ENCODE data around the gene SSR4.

DNA sequence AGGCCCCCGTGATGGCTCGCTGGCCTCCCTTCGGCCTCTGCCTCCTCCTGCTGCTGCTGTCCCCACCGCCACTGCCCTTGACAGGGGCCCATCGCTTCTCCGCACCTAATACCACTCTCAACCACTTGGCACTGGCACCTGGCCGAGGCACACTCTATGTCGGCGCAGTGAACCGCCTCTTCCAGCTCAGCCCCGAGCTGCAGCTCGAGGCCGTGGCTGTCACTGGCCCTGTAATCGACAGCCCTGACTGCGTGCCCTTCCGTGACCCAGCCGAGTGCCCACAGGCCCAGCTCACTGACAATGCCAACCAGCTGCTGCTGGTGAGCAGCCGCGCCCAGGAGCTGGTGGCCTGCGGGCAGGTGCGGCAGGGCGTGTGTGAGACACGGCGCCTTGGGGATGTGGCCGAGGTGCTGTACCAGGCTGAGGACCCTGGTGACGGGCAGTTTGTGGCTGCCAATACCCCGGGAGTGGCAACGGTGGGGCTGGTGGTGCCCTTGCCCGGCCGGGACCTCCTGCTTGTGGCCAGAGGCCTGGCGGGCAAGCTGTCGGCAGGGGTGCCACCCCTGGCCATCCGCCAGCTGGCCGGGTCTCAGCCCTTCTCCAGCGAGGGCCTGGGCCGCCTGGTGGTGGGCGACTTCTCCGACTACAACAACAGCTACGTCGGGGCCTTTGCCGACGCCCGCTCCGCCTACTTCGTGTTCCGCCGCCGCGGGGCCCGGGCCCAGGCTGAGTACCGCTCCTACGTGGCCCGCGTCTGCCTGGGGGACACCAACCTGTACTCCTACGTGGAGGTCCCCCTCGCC, 27.4 kb upstream of the SSR4 start:
- TF ChIP-seq, protein P1, sequence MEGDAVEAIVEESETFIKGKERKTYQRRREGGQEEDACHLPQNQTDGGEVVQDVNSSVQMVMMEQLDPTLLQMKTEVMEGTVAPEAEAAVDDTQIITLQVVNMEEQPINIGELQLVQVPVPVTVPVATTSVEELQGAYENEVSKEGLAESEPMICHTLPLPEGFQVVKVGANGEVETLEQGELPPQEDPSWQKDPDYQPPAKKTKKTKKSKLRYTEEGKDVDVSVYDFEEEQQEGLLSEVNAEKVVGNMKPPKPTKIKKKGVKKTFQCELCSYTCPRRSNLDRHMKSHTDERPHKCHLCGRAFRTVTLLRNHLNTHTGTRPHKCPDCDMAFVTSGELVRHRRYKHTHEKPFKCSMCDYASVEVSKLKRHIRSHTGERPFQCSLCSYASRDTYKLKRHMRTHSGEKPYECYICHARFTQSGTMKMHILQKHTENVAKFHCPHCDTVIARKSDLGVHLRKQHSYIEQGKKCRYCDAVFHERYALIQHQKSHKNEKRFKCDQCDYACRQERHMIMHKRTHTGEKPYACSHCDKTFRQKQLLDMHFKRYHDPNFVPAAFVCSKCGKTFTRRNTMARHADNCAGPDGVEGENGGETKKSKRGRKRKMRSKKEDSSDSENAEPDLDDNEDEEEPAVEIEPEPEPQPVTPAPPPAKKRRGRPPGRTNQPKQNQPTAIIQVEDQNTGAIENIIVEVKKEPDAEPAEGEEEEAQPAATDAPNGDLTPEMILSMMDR (IDR thresholded peaks at IDR 0.05), result peak in 4 of 6 experiments; percentile 17 to 36 (median 20)
- TF ChIP-seq POLR2A (IDR thresholded peaks at IDR 0.05), result peak in 1 of 2 donors; percentile 34

Data from adrenal gland (tissue), 5 donors.